Measurements from ENCODE around the gene SMCR8. TPM values are rescaled to one million over a fixed set of nuclear protein-coding genes. Genes with fewer than 3 reads are reported as not detected.
A peak's percentile ranks its signal among the peaks of the same experiment; 100 is the strongest.

Gene SMCR8
- total and polyA plus RNA-seq, 9 of the 15 experiments (the other 6 are each of a cell fraction or from before 2014, with no cell fraction given), result 0.25 to 8.8 (median 4.9) TPM

DNA sequence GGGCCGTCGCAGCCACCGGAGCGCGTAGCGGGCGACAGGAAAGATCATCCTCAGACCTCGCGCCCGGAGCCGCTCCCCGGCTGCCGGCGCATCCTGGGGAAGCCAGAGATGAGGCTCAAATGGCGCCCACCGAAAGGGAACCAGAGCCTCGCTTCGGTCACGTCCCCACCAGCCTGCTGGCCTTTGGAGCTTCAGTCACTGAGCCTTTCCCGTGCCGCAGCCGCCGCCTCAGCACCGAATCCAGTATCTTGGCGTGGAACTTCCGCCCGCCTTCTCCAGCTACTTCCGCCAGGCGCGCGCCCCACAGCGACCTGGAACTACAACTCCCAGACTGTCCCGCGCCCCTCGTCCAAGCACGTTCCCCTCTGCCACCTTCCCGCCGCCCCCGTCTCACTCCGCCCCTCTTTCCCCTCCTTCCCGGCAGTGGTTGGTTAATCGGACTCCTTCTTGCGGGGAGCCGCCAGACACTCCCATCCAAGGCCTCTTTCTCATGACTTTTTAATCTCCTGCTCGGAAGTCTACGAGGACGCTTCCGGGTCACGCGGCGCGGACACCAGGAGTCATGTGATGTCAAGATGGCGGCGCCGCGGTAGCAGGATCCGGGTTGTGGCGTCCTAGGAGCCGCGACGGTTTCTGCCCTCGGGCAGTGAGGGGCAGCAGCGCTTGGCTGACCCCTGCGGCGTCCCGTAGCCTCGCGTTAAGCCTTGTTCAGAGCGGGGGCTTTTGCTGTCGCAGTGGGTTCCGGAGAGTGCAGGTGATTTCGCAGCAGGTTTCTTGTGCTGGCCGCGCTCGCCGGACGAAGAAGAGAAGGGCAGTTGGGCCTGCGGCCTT is at the start of gene SMCR8, which contains the start of gene TOP3A (continued):
- TF ChIP-seq RBM39 (optimal IDR thresholded peaks at IDR 0.05; ENCODE audit: low read depth, low read length) (no peak), HNRNPUL1 (IDR thresholded peaks at IDR 0.05; ENCODE audit: low read length) (no peak), TCF3 (CRISPR knock-in tag; IDR thresholded peaks at IDR 0.05) (no peak), ZNF263 (CRISPR knock-in tag; IDR thresholded peaks at IDR 0.05; ENCODE audit: borderline replicate concordance) (no peak), GABPB1 (CRISPR knock-in tag; IDR thresholded peaks at IDR 0.05) (peak; percentile 87), RNF2 (IDR thresholded peaks at IDR 0.05) (no peak; the same call in 1 of the 2 replicates), CXXC5 (CRISPR knock-in tag; IDR thresholded peaks at IDR 0.05) (peak; percentile 68), ZNF347 (CRISPR knock-in tag; IDR thresholded peaks at IDR 0.05; ENCODE audit: low read depth) (no peak), DDX20 (tag; IDR thresholded peaks at IDR 0.05; ENCODE audit: low read depth) (no peak), MEF2D (tag; conservative IDR thresholded peaks at IDR 0.05; ENCODE audit: low read depth) (no peak), HIVEP1 (CRISPR knock-in tag; IDR thresholded peaks at IDR 0.05) (no peak), CBFA2T2 (conservative IDR thresholded peaks at IDR 0.05) (peak; percentile 91), ZNF75A (CRISPR knock-in tag; IDR thresholded peaks at IDR 0.05) (no peak), PPARD (CRISPR knock-in tag; IDR thresholded peaks at IDR 0.05) (no peak), C11orf30 (IDR thresholded peaks at IDR 0.05; ENCODE audit: low read depth) (peak; percentile 99), NFIC (IDR thresholded peaks at IDR 0.05) (no peak), ATF1 (CRISPR knock-in tag; IDR thresholded peaks at IDR 0.05) (peak; percentile 59), ATF1 (tag; IDR thresholded peaks at IDR 0.05) (peak; percentile 80), ATF7 (IDR thresholded peaks at IDR 0.05) (peak; percentile 40; the same call in 1 of the 2 replicates), ZNF174 (CRISPR knock-in tag; IDR thresholded peaks at IDR 0.05) (no peak), PCBP1 (IDR thresholded peaks at IDR 0.05; ENCODE audit: low read depth, low read length, poor library complexity, severe bottlenecking) (peak; percentile 17), PTTG1 (tag; IDR thresholded peaks at IDR 0.05; ENCODE audit: low read depth) (no peak), GABPB2 (CRISPR knock-in tag; conservative IDR thresholded peaks at IDR 0.05) (no peak), CCAR2 (IDR thresholded peaks at IDR 0.05; ENCODE audit: low read depth, low read length) (no peak), ETS2 (tag; IDR thresholded peaks at IDR 0.05; ENCODE audit: borderline replicate concordance, poor library complexity, severe bottlenecking) (no peak), NEUROD1 (IDR thresholded peaks at IDR 0.05; ENCODE audit: borderline replicate concordance, low read depth, low read length, partially characterized antibody) (no peak)
- TF ChIP-seq, protein P1, sequence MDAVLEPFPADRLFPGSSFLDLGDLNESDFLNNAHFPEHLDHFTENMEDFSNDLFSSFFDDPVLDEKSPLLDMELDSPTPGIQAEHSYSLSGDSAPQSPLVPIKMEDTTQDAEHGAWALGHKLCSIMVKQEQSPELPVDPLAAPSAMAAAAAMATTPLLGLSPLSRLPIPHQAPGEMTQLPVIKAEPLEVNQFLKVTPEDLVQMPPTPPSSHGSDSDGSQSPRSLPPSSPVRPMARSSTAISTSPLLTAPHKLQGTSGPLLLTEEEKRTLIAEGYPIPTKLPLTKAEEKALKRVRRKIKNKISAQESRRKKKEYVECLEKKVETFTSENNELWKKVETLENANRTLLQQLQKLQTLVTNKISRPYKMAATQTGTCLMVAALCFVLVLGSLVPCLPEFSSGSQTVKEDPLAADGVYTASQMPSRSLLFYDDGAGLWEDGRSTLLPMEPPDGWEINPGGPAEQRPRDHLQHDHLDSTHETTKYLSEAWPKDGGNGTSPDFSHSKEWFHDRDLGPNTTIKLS (IDR thresholded peaks at IDR 0.05; ENCODE audit: borderline replicate concordance, low read depth), result peak; percentile 79
- TF ChIP-seq, protein P2, sequence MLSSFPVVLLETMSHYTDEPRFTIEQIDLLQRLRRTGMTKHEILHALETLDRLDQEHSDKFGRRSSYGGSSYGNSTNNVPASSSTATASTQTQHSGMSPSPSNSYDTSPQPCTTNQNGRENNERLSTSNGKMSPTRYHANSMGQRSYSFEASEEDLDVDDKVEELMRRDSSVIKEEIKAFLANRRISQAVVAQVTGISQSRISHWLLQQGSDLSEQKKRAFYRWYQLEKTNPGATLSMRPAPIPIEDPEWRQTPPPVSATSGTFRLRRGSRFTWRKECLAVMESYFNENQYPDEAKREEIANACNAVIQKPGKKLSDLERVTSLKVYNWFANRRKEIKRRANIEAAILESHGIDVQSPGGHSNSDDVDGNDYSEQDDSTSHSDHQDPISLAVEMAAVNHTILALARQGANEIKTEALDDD (IDR thresholded peaks at IDR 0.05), result no peak
- TF ChIP-seq, protein P3, sequence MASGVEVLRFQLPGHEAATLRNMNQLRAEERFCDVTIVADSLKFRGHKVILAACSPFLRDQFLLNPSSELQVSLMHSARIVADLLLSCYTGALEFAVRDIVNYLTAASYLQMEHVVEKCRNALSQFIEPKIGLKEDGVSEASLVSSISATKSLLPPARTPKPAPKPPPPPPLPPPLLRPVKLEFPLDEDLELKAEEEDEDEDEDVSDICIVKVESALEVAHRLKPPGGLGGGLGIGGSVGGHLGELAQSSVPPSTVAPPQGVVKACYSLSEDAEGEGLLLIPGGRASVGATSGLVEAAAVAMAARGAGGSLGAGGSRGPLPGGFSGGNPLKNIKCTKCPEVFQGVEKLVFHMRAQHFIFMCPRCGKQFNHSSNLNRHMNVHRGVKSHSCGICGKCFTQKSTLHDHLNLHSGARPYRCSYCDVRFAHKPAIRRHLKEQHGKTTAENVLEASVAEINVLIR (CRISPR knock-in tag; IDR thresholded peaks at IDR 0.05), result no peak

Data from K562 (cell line).